Retinal pigment epithelial cell (primary cell): ENCODE data around the gene STAP2.

ENCODE experiments used
- DNase-seq: peaks from one replicate; pipeline ENCODE4 v3.0.0-alpha.2; 2010; ENCODE audit warnings: low read depth
- H3K4me3 ChIP-seq: 2 replicates; pipeline ENCODE4 v1.5.1; 2011; ENCODE audit warnings: mild to moderate bottlenecking, low read length, control low read depth, moderate library complexity
- CTCF ChIP-seq: conservative IDR thresholded peaks from 2 replicates; pipeline ENCODE4 v1.5.1; 2011; ENCODE audit warnings: low read depth, low read length, control low read depth, inconsistent platforms

Gene STAP2

GRCh38 chr19:4327877-4328242, 10.8 kb downstream of the STAP2 start:
- no peak for DNase-seq
- peak overlapping the region; percentile 14 for H3K4me3 ChIP-seq
- no peak for TF ChIP-seq CTCF

- DNase-seq = peak; percentile 25
- peak overlapping the region; percentile 8 for H3K4me3 ChIP-seq
- no peak for TF ChIP-seq CTCF
Observed at GRCh38 chr19:4327252-4327876, 11.3 kb downstream of the STAP2 start.

- TF ChIP-seq CTCF = no peak
- DNase-seq = no peak
- H3K4me3 ChIP-seq = peak overlapping the region; percentile 8
Observed at GRCh38 chr19:4326837-4327251, 11.8 kb downstream of the STAP2 start.

- H3K4me3 ChIP-seq = no peak overlapping the region
- TF ChIP-seq CTCF = no peak
- no peak for DNase-seq
Observed at GRCh38 chr19:4326215-4326836, 12.3 kb downstream of the STAP2 start.

- DNase-seq = no peak
- no peak for TF ChIP-seq CTCF
- no peak overlapping the region for H3K4me3 ChIP-seq
Observed at GRCh38 chr19:4324228-4324627, 14.4 kb downstream of the STAP2 start.

GRCh38 chr19:4323692-4324091, 14.9 kb downstream of the STAP2 start:
- no peak overlapping the region for H3K4me3 ChIP-seq
- no peak for DNase-seq
- TF ChIP-seq CTCF = no peak

GRCh38 chr19:4322942-4323665, 15.5 kb downstream of the STAP2 start:
- H3K4me3 ChIP-seq = no peak overlapping the region
- TF ChIP-seq CTCF = no peak
- no peak for DNase-seq
